Prostate gland (tissue), 2 donors: ENCODE results near the gene TMEM178A.

ENCODE experiments used
- CTCF ChIP-seq, 4 experiments: fragments of 200-600 bp in 2 of 4; fragments of 450-650 bp in 2 of 4; sonication (generic) in 2 of 4; IDR thresholded peaks; 1 replicate in 3 of 4; 2 replicates in 1 of 4; pipeline ENCODE4 v1.5.1; 2016 to 2019; ENCODE audit warnings: antibody characterized with exemption in 4 of 4, mild to moderate bottlenecking in 2 of 4, moderate library complexity in 2 of 4
- POLR2A ChIP-seq: fragments of 450-650 bp; IDR thresholded peaks from one replicate; pipeline ENCODE4 v1.6.1; 2016; ENCODE audit warnings: antibody characterized with exemption, mild to moderate bottlenecking

- no peak for TF ChIP-seq CTCF (IDR thresholded peaks at IDR 0.05)
- no peak for TF ChIP-seq POLR2A
These were observed 20.7 kb downstream of the TMEM178A start for GRCh38 chr2:39686456-39686855.
